GM15510 (cell line): ENCODE results near the gene ADAMTS12.

Experiments
- POLR2A ChIP-seq: IDR thresholded peaks from 3 replicates; pipeline ENCODE4 v1.6.1; 2011; ENCODE audit warnings: borderline replicate concordance; ENCODE audit not compliant: insufficient read length; ENCODE audit errors: extremely low read depth

The ADAMTS12 gene

GRCh38 chr5:33837301-33837700, 54.5 kb downstream of the ADAMTS12 start:
- no peak for TF ChIP-seq POLR2A

GRCh38 chr5:33834334-33834733, 57.5 kb downstream of the ADAMTS12 start:
- TF ChIP-seq POLR2A = no peak

- TF ChIP-seq POLR2A = no peak
Observed at GRCh38 chr5:33833237-33833575, 58.6 kb downstream of the ADAMTS12 start.

GRCh38 chr5:33832404-33833236, 59.2 kb downstream of the ADAMTS12 start:
- TF ChIP-seq POLR2A = no peak

GRCh38 chr5:33831041-33831440, 60.7 kb downstream of the ADAMTS12 start:
- TF ChIP-seq POLR2A = no peak

GRCh38 chr5:33829430-33829829, 62.4 kb downstream of the ADAMTS12 start:
- no peak for TF ChIP-seq POLR2A

GRCh38 chr5:33828626-33829308, 63.0 kb downstream of the ADAMTS12 start:
- no peak for TF ChIP-seq POLR2A

GRCh38 chr5:33827885-33828284, 63.9 kb downstream of the ADAMTS12 start:
- no peak for TF ChIP-seq POLR2A

- no peak for TF ChIP-seq POLR2A
Observed at GRCh38 chr5:33827018-33827707, 64.6 kb downstream of the ADAMTS12 start.

GRCh38 chr5:33824516-33825195, 67.1 kb downstream of the ADAMTS12 start:
- no peak for TF ChIP-seq POLR2A

GRCh38 chr5:33817301-33817700, 74.5 kb downstream of the ADAMTS12 start:
- no peak for TF ChIP-seq POLR2A

GRCh38 chr5:33816791-33817190, 75.0 kb downstream of the ADAMTS12 start:
- no peak for TF ChIP-seq POLR2A

GRCh38 chr5:33812746-33813145, 79.0 kb downstream of the ADAMTS12 start:
- TF ChIP-seq POLR2A = no peak

GRCh38 chr5:33810491-33811120, 81.2 kb downstream of the ADAMTS12 start:
- no peak for TF ChIP-seq POLR2A
